ENCODE measurements around the gene SNRPA. TPM values are rescaled to one million over a fixed set of nuclear protein-coding genes. Genes with fewer than 3 reads are reported as not detected.

SNRPA gene
- total RNA-seq, 1 experiment from 2014 or later = 147 TPM

DNA sequence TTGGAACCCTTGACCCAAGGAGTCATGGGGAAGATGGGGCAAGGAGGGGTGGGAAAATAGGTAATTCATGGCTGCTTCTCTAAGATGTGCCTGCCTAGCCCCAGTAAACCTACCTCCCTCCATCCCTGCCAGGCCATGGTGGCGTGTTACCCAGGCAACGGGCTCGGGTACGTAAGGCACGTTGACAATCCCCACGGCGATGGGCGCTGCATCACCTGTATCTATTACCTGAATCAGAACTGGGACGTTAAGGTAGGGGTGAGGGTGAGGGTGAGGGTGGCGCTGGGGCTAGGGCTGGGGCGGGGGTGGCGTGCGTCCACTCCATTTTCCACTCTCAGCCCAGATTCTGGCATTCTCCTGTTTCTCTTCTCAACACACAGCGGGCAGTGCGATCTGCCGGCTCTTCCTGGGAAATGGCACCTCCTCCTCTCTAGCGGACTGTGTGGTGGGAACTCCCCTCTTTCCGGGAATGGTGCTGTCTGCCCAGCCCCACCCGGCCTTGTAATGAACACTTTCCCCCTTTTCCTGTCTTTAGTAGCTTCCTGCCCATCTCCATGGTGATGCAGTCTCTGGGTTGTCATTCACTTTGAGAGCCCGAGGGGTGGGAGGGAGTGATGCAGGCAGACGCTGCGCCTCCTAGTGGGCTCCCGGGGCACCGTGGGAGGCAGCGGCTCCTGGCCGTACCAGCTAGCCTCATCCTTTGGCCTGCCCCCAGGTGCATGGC, 55.6 kb downstream of the SNRPA start:
- BruUV-seq (replicated peaks) = no TSS peak
- Histone ChIP-seq H2AFZ (no peak overlapping the region), H3K4me3 (no peak overlapping the region), H4K20me1 (ENCODE audit: insufficient read depth) (peaks cover 41% of the 10 kb centered on the region), H3K4me2 (no peak overlapping the region), H3K27ac (no peak overlapping the region), H3K27me3 (ENCODE audit: insufficient read depth, low read depth) (no peaks in the 10 kb centered on the region), H3K36me3 (ENCODE audit: low read depth) (peaks cover 7% of the 10 kb centered on the region), H3K4me1 (replicated peaks; ENCODE audit: insufficient read depth) (peaks cover 21% of the 10 kb centered on the region; the same call in 1 of the 2 replicates), H3F3A (ENCODE audit: insufficient read depth, low read depth) (no peaks in the 10 kb centered on the region), H3K9me2 (ENCODE audit: insufficient read depth) (no peaks in the 10 kb centered on the region), H3K9me3 (ENCODE audit: insufficient read depth, low read depth) (no peaks in the 10 kb centered on the region), H3K79me2 (ENCODE audit: low read depth) (peaks cover 30% of the 10 kb centered on the region)
- no peak for DNase-seq
- no peak for TF ChIP-seq CTCF (conservative IDR thresholded peaks at IDR 0.05)
- TF ChIP-seq EZH2 (IDR thresholded peaks at IDR 0.05; ENCODE audit: low read depth) = no peak
- CTCF ChIA-PET = interaction anchor here (0.6 kb wide), 2 partner anchors 29 to 54 kb away, joined by 4 to 11 read pairs; no protein-coding TSS in a partner anchor
- intact Hi-C loops (cut with micrococcal nuclease; ENCODE audit: unreplicated experiment) = no loop called here
- POLR2A ChIA-PET (ENCODE audit: unreplicated experiment) = no interaction called here

DNA sequence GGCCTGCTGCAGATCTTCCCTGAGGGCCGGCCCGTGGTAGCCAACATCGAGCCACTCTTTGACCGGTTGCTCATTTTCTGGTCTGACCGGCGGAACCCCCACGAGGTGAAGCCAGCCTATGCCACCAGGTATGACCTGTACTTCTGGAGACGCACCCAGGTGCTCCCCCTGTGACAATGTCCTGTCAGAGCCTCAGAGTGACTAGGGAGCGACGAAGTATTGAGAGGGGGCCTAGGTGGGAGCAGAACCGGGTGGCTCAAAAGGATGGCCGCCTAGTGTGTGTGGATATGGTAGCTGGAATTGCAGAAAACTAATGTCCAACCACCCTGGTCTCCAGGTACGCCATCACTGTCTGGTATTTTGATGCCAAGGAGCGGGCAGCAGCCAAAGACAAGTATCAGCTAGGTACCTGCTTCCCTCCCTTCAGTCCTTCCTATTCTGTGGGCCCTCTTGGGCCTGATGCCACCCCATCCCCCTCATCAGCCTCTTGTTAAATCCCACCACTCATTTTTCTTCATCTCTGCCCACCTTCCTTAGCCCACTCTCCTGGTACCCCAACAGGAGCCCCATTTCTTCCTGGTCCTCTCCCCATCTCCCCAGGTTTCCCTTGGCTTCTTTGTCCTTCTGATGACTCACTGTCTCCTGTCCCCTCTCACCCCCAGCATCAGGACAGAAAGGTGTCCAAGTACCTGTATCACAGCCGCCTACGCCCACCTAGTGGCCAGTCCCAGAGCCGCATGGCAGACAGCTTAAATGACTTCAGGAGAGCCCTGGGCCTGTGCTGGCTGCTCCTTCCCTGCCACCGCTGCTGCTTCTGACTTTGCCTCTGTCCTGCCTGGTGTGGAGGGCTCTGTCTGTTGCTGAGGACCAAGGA, 56.4 kb downstream of the SNRPA start:
- peak; percentile 57 to 62 for DNase-seq

More for the DNA sequence above, 56.4 kb downstream of the SNRPA start:
- Histone ChIP-seq H3K4me2 (no peak overlapping the region), H2AFZ (no peak overlapping the region), H3K27ac (no peak overlapping the region), H3K9me3 (ENCODE audit: insufficient read depth, low read depth) (no peaks in the 10 kb centered on the region), H4K20me1 (ENCODE audit: insufficient read depth) (peaks cover 33% of the 10 kb centered on the region), H3K36me3 (ENCODE audit: low read depth) (peaks cover 6% of the 10 kb centered on the region), H3K4me3 (no peak overlapping the region), H3K27me3 (ENCODE audit: insufficient read depth, low read depth) (no peaks in the 10 kb centered on the region), H3K9me2 (ENCODE audit: insufficient read depth) (no peaks in the 10 kb centered on the region), H3F3A (ENCODE audit: insufficient read depth, low read depth) (no peaks in the 10 kb centered on the region), H3K4me1 (replicated peaks; ENCODE audit: insufficient read depth) (peaks cover 14% of the 10 kb centered on the region; the same call in 1 of the 2 replicates), H3K79me2 (ENCODE audit: low read depth) (peaks cover 22% of the 10 kb centered on the region)
- BruUV-seq (replicated peaks) = no TSS peak
- intact Hi-C loops (cut with micrococcal nuclease; ENCODE audit: unreplicated experiment) = no loop called here
- TF ChIP-seq CTCF (conservative IDR thresholded peaks at IDR 0.05) (peak; percentile 68), EZH2 (IDR thresholded peaks at IDR 0.05; ENCODE audit: low read depth) (no peak)
- POLR2A ChIA-PET (ENCODE audit: unreplicated experiment) = no interaction called here
- CTCF ChIA-PET = interaction anchor here (0.6 kb wide), 2 partner anchors 30 to 55 kb away, joined by 4 to 19 read pairs; no protein-coding TSS in a partner anchor
